Testis (tissue), 5 donors: ENCODE results near the gene PROP1. TPM values are rescaled to one million over a fixed set of nuclear protein-coding genes. Genes with fewer than 3 reads are reported as not detected.
"Not testable (repeated sequence)": the region's sequence is repeated elsewhere in the genome, so short reads cannot be mapped to it uniquely, and the experiment has no call there.

Experiments
- DNase-seq: peaks from one replicate; pipeline ENCODE4 v3.0.0-alpha.2; 2019
- H3K27ac ChIP-seq, 2 donors: fragments of 200-600 bp; sonication (generic); one replicate each; pipeline ENCODE4 v1.5.1; 2019
- H3K27me3 ChIP-seq: fragments of 200-600 bp; sonication (generic); one replicate; pipeline ENCODE4 v1.5.1; 2019
- H3K36me3 ChIP-seq: fragments of 200-600 bp; sonication (generic); one replicate; pipeline ENCODE4 v1.5.1; 2017; ENCODE audit warnings: low read depth; ENCODE audit errors: missing control alignments
- H3K4me1 ChIP-seq: fragments of 200-600 bp; sonication (generic); one replicate; pipeline ENCODE4 v1.5.1; 2019
- H3K4me3 ChIP-seq, 2 donors: fragments of 200-600 bp; sonication (generic); one replicate each; pipeline ENCODE4 v1.5.1; 2017 to 2019
- H3K9me3 ChIP-seq: fragments of 200-600 bp; sonication (generic); one replicate; pipeline ENCODE4 v1.5.1; 2017
- POLR2A ChIP-seq: fragments of 450-650 bp; IDR thresholded peaks from one replicate; pipeline ENCODE4 v1.6.1; 2017; ENCODE audit warnings: antibody characterized with exemption, mild to moderate bottlenecking, moderate library complexity
- WGBS, 2 donors: methylation state at CpG; one replicate each; pipeline ENCODE4 v1.1.5; 2018; 5-methylcytosine and 5-hydroxymethylcytosine counted together
- intact Hi-C: fragments of 100-400 bp; cut with DNase I; formaldehyde crosslinking; loops from one replicate; pipeline ENCODE4 v1.15.1; 2023; ENCODE audit warnings: low total_unique reads
- long read RNA-seq, 2 donors: transcript quantifications; one replicate each; lab custom pipeline, GENCODE V29; 2026
- polyA plus RNA-seq: library from polyadenylated mRNA; stranded (reverse); fragments of 350-450 nt; fragmentation: Illumina TruSeq; extraction: RNeasy Lipid Tissue Mini Kit (QIAGEN cat#74804); gene quantifications from one replicate; pipeline ENCODE4 v1.2.3, GENCODE V29; 2014; ENCODE audit warnings: low read depth, low replicate concordance; ENCODE audit not compliant: insufficient read depth
- total RNA-seq, 2 donors: library from RNA; depleted of rRNA; stranded (reverse); fragments of >200 nt; gene quantifications; one replicate each; pipeline ENCODE4 v1.2.3, GENCODE V29; 2016
- TF ChIP-seq, protein P1 (sequence below), 3 experiments: fragments of 450-650 bp in 2 of 3; fragments of 200-600 bp in 1 of 3; sonication (generic) in 1 of 3; IDR thresholded peaks; one replicate each; pipeline ENCODE4 v1.5.1; 2016 to 2019; ENCODE audit warnings: antibody characterized with exemption in 3 of 3, mild to moderate bottlenecking in 2 of 3, moderate library complexity in 1 of 3

The PROP1 gene
- total RNA-seq (not detected), polyA plus RNA-seq (not detected)
- long read RNA-seq, donor 1, result 0 reads
- long read RNA-seq, donor 2, result 0 reads

DNA sequence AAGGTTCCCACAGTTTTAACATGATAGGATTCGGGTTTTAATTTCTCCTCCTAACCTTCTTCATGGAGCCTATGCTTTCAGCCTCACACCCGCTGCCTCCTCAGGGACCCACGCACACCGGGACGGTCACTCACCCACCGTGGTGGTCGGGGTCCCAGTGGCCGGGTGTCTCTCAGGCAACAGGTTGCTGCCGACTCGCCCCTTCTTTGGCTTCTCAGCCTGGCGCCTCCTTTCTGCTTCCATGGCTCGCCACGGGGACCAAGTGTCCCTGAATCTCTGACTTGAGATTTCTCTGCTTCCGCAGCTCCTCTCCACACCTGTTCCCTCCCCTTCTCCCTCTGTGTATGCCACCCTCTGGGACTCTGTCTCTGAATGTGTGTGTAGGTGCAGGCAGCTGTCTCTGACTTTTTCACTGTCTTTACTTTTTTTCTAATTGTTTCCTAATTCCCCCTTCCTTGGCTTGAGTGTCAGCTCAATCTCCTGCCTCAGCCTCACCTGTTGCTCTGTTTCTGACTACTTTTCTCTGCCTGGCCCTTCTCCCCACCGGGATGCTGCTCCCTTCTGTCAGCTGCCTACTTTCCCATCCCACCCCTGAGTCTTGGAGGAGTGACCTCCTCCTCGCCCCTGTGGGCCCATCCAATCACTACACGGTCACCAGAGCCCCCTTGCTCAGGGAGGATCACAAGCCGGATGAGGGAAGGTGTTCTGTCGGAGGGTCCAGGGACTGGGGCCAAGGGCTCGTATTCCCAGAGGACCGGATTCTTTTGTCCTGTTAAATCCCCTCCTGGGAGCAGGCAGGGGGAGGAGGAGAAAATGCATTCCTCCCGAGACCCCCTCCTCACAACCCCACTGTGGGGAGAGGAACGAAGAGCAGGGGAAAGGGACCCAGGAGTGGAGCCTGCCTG, at the start of gene PROP1:
Gene PROP1 (minus strand): TSS at position 552 of the 905 bp plus-strand sequence. CDS start 309 bp downstream, at position 243.
- Histone ChIP-seq H3K4me3 (no peak within 1 kb of the TSS), H3K36me3 (no peaks in the 10 kb centered on the region), H3K4me1 (no peaks in the 10 kb centered on the region), H3K27ac (no peak within 1 kb of the TSS), H3K27me3 (no peaks in the 10 kb centered on the region), H3K9me3 (no peaks in the 10 kb centered on the region)
- TF ChIP-seq, protein P1, sequence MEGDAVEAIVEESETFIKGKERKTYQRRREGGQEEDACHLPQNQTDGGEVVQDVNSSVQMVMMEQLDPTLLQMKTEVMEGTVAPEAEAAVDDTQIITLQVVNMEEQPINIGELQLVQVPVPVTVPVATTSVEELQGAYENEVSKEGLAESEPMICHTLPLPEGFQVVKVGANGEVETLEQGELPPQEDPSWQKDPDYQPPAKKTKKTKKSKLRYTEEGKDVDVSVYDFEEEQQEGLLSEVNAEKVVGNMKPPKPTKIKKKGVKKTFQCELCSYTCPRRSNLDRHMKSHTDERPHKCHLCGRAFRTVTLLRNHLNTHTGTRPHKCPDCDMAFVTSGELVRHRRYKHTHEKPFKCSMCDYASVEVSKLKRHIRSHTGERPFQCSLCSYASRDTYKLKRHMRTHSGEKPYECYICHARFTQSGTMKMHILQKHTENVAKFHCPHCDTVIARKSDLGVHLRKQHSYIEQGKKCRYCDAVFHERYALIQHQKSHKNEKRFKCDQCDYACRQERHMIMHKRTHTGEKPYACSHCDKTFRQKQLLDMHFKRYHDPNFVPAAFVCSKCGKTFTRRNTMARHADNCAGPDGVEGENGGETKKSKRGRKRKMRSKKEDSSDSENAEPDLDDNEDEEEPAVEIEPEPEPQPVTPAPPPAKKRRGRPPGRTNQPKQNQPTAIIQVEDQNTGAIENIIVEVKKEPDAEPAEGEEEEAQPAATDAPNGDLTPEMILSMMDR (IDR thresholded peaks at IDR 0.05), result no peak
- TF ChIP-seq POLR2A, result no peak
- 67 to 74% methylated on average over 23 of the region's 23 CpGs for WGBS, 2 donors
- intact Hi-C loops, result no loop called here
- DNase-seq, result no peak

DNA sequence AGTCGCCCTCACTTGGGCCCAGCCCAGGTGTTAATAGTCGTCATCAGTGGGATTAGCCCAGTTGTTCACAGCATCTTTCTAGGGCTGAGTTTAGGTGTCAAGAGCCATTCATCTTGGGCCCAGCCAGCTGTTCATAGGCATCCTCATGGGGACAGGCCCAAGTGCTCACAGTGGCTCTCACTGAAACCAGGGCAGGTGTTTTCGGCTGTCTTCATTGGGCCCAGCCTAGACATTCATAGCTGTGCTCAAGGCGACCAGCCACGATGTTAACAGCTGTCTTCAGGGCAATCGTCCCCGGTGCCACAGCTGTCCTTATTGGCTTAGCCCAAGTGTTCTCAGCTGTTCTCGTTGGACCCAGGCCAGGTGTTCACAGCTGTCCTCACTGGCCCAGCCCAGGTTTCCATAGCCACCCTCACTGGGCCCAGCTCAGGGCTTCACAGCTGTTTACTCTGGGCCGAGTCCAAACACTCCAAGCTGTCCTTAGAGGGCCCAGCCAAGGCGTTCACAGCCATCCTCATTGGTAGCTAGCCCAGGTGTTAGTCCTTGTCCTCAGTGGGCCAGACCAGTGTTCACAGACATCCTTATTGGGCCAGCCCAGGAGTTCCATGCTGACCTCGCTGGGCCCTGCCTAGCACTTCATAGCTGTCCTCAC, 23.5 kb upstream of the PROP1 start:
- DNase-seq, H3K27ac ChIP-seq, H3K4me3 ChIP-seq, H3K4me1 ChIP-seq, H3K9me3 ChIP-seq, H3K36me3 ChIP-seq, intact Hi-C loops, H3K27me3 ChIP-seq: not testable (repeated sequence)
- WGBS, 2 donors, result no CpG with 5 or more reads among the region's 11 CpGs

DNA sequence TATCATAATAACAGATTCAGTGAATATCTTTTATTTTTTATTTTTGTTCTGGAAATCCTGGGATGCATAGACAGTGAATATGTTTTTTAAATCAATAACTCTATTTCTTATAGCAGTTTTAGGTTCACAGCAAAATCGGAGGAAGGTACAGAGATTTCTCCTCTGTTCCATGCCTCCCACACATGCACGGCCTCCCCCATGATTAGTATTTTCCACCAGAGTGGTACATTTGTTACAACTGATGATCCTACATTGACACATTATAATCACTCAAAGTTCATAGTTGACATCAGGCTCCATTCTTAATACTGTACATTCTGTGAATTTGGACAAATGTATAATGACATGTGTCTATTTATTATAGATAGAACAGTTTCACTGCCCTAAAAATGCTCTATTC, 16.7 kb upstream of the PROP1 start:
- DNase-seq, result peak; percentile 64
- H3K27me3 ChIP-seq, H3K27ac ChIP-seq, H3K4me3 ChIP-seq, H3K36me3 ChIP-seq, H3K4me1 ChIP-seq, intact Hi-C loops, H3K9me3 ChIP-seq: not testable (repeated sequence)
- 61 to 77% methylated on average over 2 of the region's 2 CpGs for WGBS, 2 donors

DNA sequence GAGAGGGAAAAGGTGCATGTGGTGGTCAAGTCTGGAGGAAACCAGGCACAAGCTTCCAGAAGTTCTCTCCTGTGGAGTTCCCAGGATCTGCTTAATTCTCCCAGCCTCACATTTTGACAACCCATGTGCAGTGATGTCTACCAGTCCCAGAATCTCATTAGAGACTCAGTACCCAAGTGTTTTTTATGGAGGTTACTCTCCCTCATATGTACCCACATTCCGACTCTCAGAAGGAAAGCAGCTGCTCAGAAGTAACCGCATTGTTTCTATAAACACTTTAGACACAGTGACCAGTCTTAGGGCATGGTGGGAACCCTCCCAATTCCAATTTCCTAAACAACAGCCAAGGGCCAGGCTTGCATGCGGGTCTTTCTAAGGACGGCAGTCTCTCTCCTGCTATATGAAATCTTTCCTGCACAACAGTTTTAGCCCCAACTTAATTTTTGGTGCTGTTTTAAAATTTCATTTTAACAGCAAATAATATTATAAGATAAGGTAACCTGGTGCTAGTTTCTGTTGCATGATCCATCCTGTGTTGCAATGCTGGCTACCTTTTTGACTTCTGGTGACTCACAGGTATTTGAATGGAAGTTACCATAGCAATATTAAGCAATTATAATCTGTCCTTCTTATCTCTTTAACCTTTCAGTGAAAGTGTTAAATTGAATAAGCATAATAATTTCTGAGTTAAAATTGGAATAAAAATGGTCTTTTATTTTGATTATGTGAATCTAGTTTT, 15.9 kb upstream of the PROP1 start:
- H3K36me3 ChIP-seq, H3K9me3 ChIP-seq, H3K4me3 ChIP-seq, H3K27ac ChIP-seq, intact Hi-C loops, H3K27me3 ChIP-seq, DNase-seq, H3K4me1 ChIP-seq: not testable (repeated sequence)
- 82 to 86% methylated on average over 4 of the region's 4 CpGs for WGBS, 2 donors

DNA sequence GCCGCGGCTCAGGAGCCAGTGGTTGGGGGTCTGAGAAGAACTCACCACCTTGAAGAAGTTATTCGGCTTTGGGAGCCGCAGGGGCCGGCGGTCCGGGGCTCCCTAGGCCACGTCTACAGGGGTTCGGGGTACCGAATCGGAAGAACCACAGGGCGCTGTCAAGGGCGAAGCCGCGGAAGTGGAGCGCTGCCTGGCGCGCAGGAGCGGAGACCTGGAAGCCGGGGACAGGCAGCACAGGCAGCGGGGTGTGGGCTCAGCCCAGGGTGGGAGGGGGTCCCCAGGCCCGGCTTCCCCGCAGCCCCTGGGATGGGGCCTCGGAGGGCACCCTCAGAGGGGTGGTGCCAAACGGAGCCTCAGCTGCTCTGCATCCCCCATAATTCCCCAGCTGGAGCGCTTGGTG, 11.2 kb upstream of the PROP1 start:
- DNase-seq, H3K4me1 ChIP-seq, intact Hi-C loops, H3K36me3 ChIP-seq, H3K9me3 ChIP-seq, H3K27me3 ChIP-seq: not testable (repeated sequence)
- H3K27ac ChIP-seq, result peak overlapping the region; percentile 50 to 59
- 12 to 20% methylated on average over 1 to 21 of the region's 26 CpGs for WGBS, 2 donors
- H3K4me3 ChIP-seq, result peak overlapping the region in 1 of 2 donors; percentile 48

DNA sequence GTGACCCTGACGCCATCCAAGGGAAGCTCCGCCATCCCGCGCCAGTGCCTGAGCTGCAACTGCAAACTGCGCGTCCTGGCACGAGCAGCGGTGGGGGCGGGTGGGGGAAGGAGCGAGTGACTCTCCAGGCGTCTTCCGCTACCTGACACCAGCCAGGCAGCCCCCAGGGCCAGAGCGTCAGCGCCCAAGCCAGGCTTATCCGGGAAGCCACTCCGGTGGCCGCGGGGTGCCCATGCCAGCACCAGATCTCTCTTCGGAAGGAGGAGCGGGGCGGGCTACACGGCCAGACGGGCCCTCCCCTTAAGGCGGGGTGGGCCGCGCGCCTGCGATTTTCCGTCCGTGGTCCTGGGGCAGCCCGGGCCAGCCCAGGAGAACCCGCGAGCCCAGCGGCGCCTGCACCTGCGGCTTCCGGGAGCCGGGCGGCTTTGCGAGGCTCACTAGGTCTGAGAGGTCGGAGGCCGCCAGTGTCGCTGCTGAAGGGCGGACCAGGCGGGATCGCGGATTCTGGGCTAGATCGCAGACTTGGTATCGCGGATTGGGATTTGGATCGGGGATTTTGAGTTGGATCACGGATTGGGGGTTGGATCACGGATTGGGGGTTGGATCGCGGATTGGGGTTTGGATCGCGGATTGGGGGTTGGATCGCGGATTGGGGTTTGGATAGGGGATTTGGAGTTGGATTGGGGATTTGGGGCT, 10.6 kb upstream of the PROP1 start:
- H3K36me3 ChIP-seq, DNase-seq, H3K27me3 ChIP-seq, H3K4me1 ChIP-seq, H3K9me3 ChIP-seq, intact Hi-C loops: not testable (repeated sequence)
- WGBS, 2 donors, result 4 to 10% methylated on average over 10 to 11 of the region's 59 CpGs
- peak overlapping the region; percentile 36 to 48 for H3K4me3 ChIP-seq
- peak overlapping the region; percentile 50 to 59 for H3K27ac ChIP-seq

DNA sequence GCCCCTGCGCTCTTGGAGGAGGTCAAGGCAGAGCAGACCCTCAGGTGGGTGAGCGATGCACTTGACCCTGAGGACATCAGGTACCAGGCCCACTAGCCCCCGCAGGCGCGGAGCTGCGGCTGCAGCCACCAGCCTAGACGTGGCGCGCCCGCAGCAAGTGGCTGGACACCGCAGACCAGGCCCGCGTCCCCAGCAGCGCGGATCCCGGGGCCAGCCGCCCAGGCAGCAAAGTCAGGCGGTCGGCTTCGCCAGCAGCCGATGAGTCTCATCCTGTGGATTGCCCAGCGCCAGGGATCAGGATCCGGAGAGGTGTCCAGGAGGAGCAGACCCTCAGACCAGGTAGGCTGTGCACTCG, 10.1 kb upstream of the PROP1 start:
- DNase-seq, intact Hi-C loops, H3K36me3 ChIP-seq, H3K4me1 ChIP-seq, H3K9me3 ChIP-seq, H3K4me3 ChIP-seq, H3K27ac ChIP-seq, H3K27me3 ChIP-seq: not testable (repeated sequence)
- 10% methylated on average over 1 of the region's 24 CpGs; no CpG with 5 or more reads in 1 of the 2 donors for WGBS, 2 donors
